ENCODE results near the gene ESYT1.
A peak's percentile ranks its signal among the peaks of the same experiment; 100 is the strongest.

Gene ESYT1

DNA sequence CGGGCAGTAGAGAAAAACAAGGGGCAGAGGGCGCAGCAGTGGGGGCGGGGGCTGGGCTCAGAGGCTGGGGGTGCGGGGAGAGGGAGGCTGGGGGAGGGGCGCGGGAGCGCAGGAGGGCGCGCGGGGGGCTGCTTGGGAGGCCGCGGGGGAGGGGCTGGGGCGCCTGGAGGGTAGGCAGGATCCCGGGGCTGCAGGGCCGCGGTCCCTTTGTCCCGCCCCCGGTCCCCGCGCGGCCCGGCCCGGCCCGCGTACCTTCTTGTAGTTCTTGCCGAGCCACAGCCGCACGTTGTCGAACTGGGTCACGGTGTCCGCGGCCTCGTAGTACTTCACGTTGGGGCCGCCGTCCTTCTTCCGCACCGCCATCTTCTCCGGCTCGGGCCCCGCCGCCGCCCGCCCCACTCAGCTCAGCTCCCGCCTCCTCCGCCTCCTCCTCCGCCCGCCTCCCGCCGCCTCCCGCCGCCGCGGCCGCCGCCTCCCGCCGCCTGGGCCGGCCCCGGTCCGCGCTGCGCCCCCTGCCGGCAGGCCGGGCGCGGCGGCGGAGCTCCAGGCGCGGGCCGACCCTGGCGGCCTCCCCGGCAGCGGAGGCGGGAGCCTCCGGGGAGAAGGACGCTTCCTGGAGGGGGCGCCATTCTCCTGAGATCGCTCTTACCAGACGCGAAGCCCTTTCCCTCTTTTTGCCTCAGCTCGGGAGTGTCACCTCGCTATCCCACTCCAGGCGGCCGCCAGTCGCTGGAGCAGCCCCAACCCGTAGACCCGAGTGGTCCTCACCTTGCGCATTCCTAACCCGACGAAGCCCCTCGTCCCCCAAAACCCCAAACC is 61.2 kb downstream of the ESYT1 start, which contains the start of gene SMARCC2:
SMARCC2 (minus strand) TSS at position 385 of the 819 bp plus-strand sequence; CDS start at position 363, 22 bp downstream.
- H3K4me1 ChIP-seq (ENCODE audit: control insufficient read depth, insufficient read depth, low read length, unreplicated experiment): peaks cover 19% of the 10 kb centered on the region
- H3K27me3 ChIP-seq (ENCODE audit: insufficient read depth, low read length): no peaks in the 10 kb centered on the region
- H2AFZ ChIP-seq (ENCODE audit: low read length, unreplicated experiment): peak within 1 kb of the TSS; percentile 100
- H3K27ac ChIP-seq (ENCODE audit: low read depth, low read length): peak within 1 kb of the TSS; percentile 72
- H3K36me3 ChIP-seq (ENCODE audit: insufficient read depth, low read length): peaks cover 7% of the 10 kb centered on the region
- peaks cover 27% of the 10 kb centered on the region for H3K79me2 ChIP-seq (ENCODE audit: control insufficient read depth, insufficient read depth, low read length, unreplicated experiment)
- peak within 1 kb of the TSS; percentile 100 for H3K4me3 ChIP-seq (ENCODE audit: low read depth, low read length)

DNA sequence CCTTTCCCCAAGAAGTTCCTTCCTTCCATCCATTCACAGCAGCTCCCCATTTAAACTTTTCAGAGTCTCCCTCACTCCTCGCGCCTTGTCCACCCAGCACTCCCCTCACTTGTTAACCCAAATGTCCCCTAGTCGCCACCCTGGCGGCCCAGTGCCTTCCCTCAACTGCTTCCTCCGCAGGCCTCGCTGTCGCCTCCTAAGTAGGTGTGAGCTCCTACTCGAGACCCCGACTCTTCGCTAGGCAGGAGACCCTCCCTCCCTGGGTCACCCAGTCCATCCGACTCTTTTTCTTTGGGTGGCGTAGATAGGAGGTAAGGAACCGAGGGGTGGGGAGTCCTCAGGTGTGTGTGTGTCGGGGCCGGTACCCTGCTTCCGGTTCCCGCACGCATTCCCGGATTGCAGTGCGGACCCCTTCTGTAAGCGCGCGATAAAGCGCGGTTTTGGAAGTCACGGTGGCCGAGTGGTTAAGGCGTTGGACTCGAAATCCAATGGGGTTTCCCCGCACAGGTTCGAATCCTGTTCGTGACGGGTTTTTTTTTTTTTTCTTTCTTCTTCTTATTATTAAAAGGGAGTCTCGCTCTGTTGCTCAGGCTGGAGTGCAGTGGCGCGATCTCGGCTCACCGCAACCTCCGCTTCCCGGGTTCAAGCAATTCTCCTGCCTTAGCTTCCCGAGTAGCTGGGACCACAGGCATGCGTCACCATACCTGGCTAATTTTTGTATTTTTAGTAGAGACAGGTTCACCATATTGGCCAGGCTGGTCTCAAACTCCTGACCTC is 62.0 kb downstream of the ESYT1 start:
- peaks cover 19% of the 10 kb centered on the region for H3K4me1 ChIP-seq (ENCODE audit: control insufficient read depth, insufficient read depth, low read length, unreplicated experiment)
- peaks cover 27% of the 10 kb centered on the region for H3K79me2 ChIP-seq (ENCODE audit: control insufficient read depth, insufficient read depth, low read length, unreplicated experiment)
- no peaks in the 10 kb centered on the region for H3K36me3 ChIP-seq (ENCODE audit: insufficient read depth, low read length)
- peak overlapping the region; percentile 100 for H2AFZ ChIP-seq (ENCODE audit: low read length, unreplicated experiment)
- peak overlapping the region; percentile 100 for H3K4me3 ChIP-seq (ENCODE audit: low read depth, low read length)
- peak overlapping the region; percentile 72 for H3K27ac ChIP-seq (ENCODE audit: low read depth, low read length)
- no peaks in the 10 kb centered on the region for H3K27me3 ChIP-seq (ENCODE audit: insufficient read depth, low read length)

DNA sequence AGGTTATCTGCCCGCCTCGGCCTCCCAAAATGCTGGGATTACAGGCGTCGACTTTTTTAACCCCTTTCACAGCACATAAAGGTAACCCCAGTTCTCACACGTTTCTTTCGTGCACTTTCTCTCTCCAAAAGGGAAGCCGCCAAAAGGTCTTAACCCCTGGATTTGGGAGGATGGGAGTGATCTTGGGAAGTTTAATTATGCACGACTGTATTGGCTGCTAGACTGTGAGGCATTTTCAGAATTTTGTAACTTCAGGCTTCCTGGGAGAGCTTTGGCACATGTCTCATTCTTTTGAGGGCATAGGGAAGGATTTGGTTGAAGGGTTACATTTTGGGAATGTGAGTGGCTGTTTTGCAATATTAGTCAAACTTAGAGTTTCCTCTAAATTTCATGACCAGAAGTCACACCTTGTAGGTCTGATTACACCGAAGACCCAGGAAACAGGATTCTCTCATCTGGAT is 62.7 kb downstream of the ESYT1 start:
- H2AFZ ChIP-seq (ENCODE audit: low read length, unreplicated experiment): peak overlapping the region; percentile 23
- H3K4me1 ChIP-seq (ENCODE audit: control insufficient read depth, insufficient read depth, low read length, unreplicated experiment): peaks cover 19% of the 10 kb centered on the region
- H3K36me3 ChIP-seq (ENCODE audit: insufficient read depth, low read length): no peaks in the 10 kb centered on the region
- no peak overlapping the region for H3K27ac ChIP-seq (ENCODE audit: low read depth, low read length)
- H3K4me3 ChIP-seq (ENCODE audit: low read depth, low read length): peak overlapping the region; percentile 100
- peaks cover 27% of the 10 kb centered on the region for H3K79me2 ChIP-seq (ENCODE audit: control insufficient read depth, insufficient read depth, low read length, unreplicated experiment)
- H3K27me3 ChIP-seq (ENCODE audit: insufficient read depth, low read length): no peaks in the 10 kb centered on the region

DNA sequence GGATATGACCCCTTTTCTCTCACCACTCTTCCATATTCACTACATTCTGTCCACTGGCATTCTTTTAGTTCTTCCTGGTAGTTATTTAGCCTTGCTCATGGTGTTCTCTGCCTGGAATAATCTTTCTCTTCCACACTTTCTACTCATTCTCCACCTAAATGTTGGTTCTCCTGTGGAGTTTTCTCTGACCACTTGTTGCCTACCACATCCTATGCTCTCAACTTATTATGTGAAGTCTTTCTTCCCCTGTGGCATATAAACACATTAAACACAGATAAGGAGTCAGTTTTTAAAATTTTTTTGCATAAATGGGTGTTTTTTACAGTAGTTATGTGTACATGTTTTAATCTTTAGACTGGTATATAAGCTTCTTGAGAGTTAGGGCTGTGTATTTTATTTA is 64.5 kb downstream of the ESYT1 start:
- Histone ChIP-seq H3K4me1 (ENCODE audit: control insufficient read depth, insufficient read depth, low read length, unreplicated experiment) (peaks cover 17% of the 10 kb centered on the region), H3K27me3 (ENCODE audit: insufficient read depth, low read length) (no peaks in the 10 kb centered on the region), H2AFZ (ENCODE audit: low read length, unreplicated experiment) (no peak overlapping the region), H3K79me2 (ENCODE audit: control insufficient read depth, insufficient read depth, low read length, unreplicated experiment) (peaks cover 16% of the 10 kb centered on the region), H3K27ac (ENCODE audit: low read depth, low read length) (no peak overlapping the region), H3K36me3 (ENCODE audit: insufficient read depth, low read length) (no peaks in the 10 kb centered on the region), H3K4me3 (ENCODE audit: low read depth, low read length) (no peak overlapping the region)

DNA sequence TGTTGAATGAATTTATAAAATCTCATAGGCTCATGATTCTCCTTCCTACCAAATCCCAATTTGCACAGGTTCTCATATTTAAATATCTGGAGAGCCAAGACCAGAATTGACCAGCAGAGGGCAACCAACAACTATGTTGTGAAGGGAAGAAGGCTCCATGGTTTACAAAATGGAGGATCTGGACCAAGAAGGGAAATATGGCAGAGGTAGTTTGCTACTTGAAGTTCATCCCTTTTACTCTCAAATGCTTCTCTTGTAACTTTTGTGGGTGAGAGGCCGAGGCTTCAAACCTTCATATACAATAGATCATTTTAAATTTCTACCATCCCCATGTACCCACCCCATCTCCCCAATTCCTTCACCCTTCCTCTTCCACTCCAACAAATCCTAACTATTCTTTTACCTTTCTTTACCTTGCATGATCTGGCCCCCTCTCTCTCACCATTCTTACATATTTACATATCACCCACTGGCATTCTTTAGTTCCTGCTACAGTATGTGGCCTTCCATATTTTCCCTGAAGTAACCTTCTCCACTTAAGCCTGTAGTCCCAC is 65.0 kb downstream of the ESYT1 start:
- H2AFZ ChIP-seq (ENCODE audit: low read length, unreplicated experiment): peak overlapping the region; percentile 100
- H3K36me3 ChIP-seq (ENCODE audit: insufficient read depth, low read length): no peaks in the 10 kb centered on the region
- no peak overlapping the region for H3K27ac ChIP-seq (ENCODE audit: low read depth, low read length)
- peaks cover 12% of the 10 kb centered on the region for H3K4me1 ChIP-seq (ENCODE audit: control insufficient read depth, insufficient read depth, low read length, unreplicated experiment)
- H3K27me3 ChIP-seq (ENCODE audit: insufficient read depth, low read length): no peaks in the 10 kb centered on the region
- no peak overlapping the region for H3K4me3 ChIP-seq (ENCODE audit: low read depth, low read length)
- peaks cover 10% of the 10 kb centered on the region for H3K79me2 ChIP-seq (ENCODE audit: control insufficient read depth, insufficient read depth, low read length, unreplicated experiment)

All from ACC112 (cell line).